Gastrocnemius medialis (tissue), 4 donors: ENCODE results near the gene PDCD11. TPM values are rescaled to one million over a fixed set of nuclear protein-coding genes. Genes with fewer than 3 reads are reported as not detected.

Experiments
- ATAC-seq, 2 donors: fragments of 150-250 bp; one replicate each; pipeline ENCODE4 v1.9.1; 2016
- DNase-seq, 2 donors: peaks; one replicate each; pipeline ENCODE4 v3.0.0-alpha.2; 2019
- H3K27ac ChIP-seq, 4 donors: fragments of 200-600 bp; sonication (generic); 1 replicate in 1 of 4; 2 replicates in 3 of 4; pipeline ENCODE4 v1.5.1; 2016 to 2018; ENCODE audit warnings: mild to moderate bottlenecking in 2 of 4, moderate library complexity in 1 of 4
- H3K27me3 ChIP-seq, 3 donors: fragments of 200-600 bp; sonication (generic) in 2 of 3; 1 replicate in 1 of 3; 2 replicates in 2 of 3; pipeline versions ENCODE4 v1.5.1 to v1.6.0; 2016 to 2019; ENCODE audit warnings: mild to moderate bottlenecking in 1 of 3, moderate library complexity in 1 of 3
- H3K36me3 ChIP-seq, 2 donors: fragments of 200-600 bp; sonication (generic) in 1 of 2; one replicate each; pipeline ENCODE4 v1.5.1; 2017 to 2018
- H3K4me1 ChIP-seq, 2 donors: fragments of 200-600 bp; sonication (generic) in 1 of 2; one replicate each; pipeline ENCODE4 v1.5.1; 2016 to 2017; ENCODE audit warnings: mild to moderate bottlenecking in 2 of 2
- H3K4me3 ChIP-seq, 4 donors: fragments of 200-600 bp; sonication (generic) in 3 of 4; 1 replicate in 1 of 4; 2 replicates in 3 of 4; pipeline ENCODE4 v1.5.1; 2016 to 2019; ENCODE audit warnings: mild to moderate bottlenecking in 2 of 4
- H3K9me3 ChIP-seq, 3 donors: fragments of 200-600 bp; sonication (generic) in 2 of 3; 1 replicate in 1 of 3; 2 replicates in 2 of 3; pipeline ENCODE4 v1.5.1; 2016 to 2019
- POLR2A ChIP-seq, 2 donors: fragments of 450-650 bp; IDR thresholded peaks; one replicate each; pipeline ENCODE4 v1.6.1; 2017; ENCODE audit warnings: antibody characterized with exemption in 2 of 2, mild to moderate bottlenecking in 2 of 2, moderate library complexity in 2 of 2
- in situ Hi-C, 4 donors: fragments of 200-750 bp; cut with MboI; loops; one replicate each; pipeline versions ENCODE4 v1.15.0 to v1.8.0; 2017; ENCODE audit warnings: low sequenced_read_pairs in 4 of 4
- intact Hi-C: fragments of 100-400 bp; cut with DNase I; formaldehyde crosslinking; loops from one replicate; pipeline ENCODE4 v1.15.1; 2023; ENCODE audit warnings: low total_unique reads
- total RNA-seq, 4 donors: library from RNA; depleted of rRNA; stranded (reverse); fragments of >200 nt; gene quantifications; one replicate each; pipeline versions ENCODE4 v1.1.0 to v1.2.3, GENCODE V29; 2016
- TF ChIP-seq, protein P1 (sequence below), 5 experiments: fragments of 450-650 bp in 3 of 5; fragments of 200-600 bp in 2 of 5; sonication (generic) in 2 of 5; IDR thresholded peaks in 4 of 5; conservative IDR thresholded peaks in 1 of 5; 1 replicate in 4 of 5; 2 replicates in 1 of 5; pipeline ENCODE4 v1.5.1; 2016 to 2019; ENCODE audit warnings: antibody characterized with exemption in 5 of 5, mild to moderate bottlenecking in 3 of 5, moderate library complexity in 3 of 5

PDCD11 gene
- total RNA-seq, 4 donors from 2014 or later: 16.7 to 22.7 (median 19.5) TPM

DNA sequence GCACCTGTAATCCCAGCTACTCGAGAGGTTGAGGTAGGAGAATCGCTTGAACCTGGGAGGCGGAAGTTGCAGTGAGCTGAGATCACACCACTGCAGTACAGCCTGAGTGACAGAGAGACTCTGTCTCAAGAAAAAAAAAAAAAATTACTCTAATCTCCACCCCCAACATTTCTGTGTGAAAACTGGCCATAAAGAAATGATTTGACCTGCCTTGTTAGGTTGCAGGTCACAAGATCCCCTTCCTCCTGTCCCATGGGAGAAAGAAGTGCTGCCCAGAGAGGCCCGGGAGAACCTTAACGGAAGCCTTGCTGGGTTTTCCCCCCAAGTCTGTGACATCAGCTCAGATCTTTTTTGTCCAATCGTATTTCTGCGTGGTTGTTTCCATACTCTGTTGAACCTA lies 71.0 kb downstream of the PDCD11 start:
- in situ Hi-C loops (no loop called here), intact Hi-C loops (no loop called here)
- Histone ChIP-seq H3K4me1 (no peaks in the 10 kb centered on the region), H3K9me3 (no peaks in the 10 kb centered on the region), H3K36me3 (no peaks in the 10 kb centered on the region), H3K27me3 (peaks cover 0 to 2% (median 0%) of the 10 kb centered on the region in 3 donors), H3K27ac (no peak overlapping the region), H3K4me3 (no peak overlapping the region)
- no peak for TF ChIP-seq POLR2A (IDR thresholded peaks at IDR 0.05)
- TF ChIP-seq, protein P1, sequence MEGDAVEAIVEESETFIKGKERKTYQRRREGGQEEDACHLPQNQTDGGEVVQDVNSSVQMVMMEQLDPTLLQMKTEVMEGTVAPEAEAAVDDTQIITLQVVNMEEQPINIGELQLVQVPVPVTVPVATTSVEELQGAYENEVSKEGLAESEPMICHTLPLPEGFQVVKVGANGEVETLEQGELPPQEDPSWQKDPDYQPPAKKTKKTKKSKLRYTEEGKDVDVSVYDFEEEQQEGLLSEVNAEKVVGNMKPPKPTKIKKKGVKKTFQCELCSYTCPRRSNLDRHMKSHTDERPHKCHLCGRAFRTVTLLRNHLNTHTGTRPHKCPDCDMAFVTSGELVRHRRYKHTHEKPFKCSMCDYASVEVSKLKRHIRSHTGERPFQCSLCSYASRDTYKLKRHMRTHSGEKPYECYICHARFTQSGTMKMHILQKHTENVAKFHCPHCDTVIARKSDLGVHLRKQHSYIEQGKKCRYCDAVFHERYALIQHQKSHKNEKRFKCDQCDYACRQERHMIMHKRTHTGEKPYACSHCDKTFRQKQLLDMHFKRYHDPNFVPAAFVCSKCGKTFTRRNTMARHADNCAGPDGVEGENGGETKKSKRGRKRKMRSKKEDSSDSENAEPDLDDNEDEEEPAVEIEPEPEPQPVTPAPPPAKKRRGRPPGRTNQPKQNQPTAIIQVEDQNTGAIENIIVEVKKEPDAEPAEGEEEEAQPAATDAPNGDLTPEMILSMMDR (IDR thresholded peaks at IDR 0.05 in 4 of 5, conservative IDR thresholded peaks at IDR 0.05 in 1 of 5): no peak
- ATAC-seq: no peak
- DNase-seq: no peak

DNA sequence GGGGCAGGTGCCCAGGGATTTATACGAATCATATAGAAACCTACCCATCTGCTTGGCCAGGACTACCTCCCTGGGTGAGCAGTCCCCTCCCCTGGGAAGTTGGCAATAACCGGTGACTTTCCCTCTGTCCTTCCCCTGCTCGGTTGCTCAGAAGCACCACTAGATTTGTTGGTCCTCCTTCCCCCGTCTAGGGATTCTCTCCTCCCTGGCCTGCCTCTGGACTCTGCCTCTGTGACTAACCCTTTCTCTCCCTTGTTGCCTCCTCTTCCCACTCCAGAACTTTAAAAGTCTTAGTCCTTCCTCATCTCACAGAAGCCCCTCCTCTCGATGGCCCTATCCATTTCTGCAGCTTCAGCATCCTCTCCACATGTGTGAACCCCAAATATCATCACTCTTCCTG lies 72.8 kb downstream of the PDCD11 start:
- H3K27ac ChIP-seq: no peak overlapping the region
- H3K4me1 ChIP-seq: no peaks in the 10 kb centered on the region
- no peak for ATAC-seq
- in situ Hi-C loops: no loop called here
- TF ChIP-seq POLR2A (IDR thresholded peaks at IDR 0.05): no peak
- TF ChIP-seq, protein P1 (IDR thresholded peaks at IDR 0.05 in 4 of 5, conservative IDR thresholded peaks at IDR 0.05 in 1 of 5): no peak
- H3K4me3 ChIP-seq: no peak overlapping the region
- H3K27me3 ChIP-seq: peaks cover 0 to 2% (median 0%) of the 10 kb centered on the region in 3 donors
- DNase-seq: no peak
- no peaks in the 10 kb centered on the region for H3K36me3 ChIP-seq
- intact Hi-C loops: no loop called here
- no peaks in the 10 kb centered on the region for H3K9me3 ChIP-seq

- in situ Hi-C loops: no loop called here
- DNase-seq: no peak
These were observed 74.6 kb downstream of the PDCD11 start for GRCh38 chr10:103470761-103471653.

GRCh38 chr10:103472005-103472404 lies 75.6 kb downstream of the PDCD11 start:
- DNase-seq: no peak
- no peak for TF ChIP-seq POLR2A (IDR thresholded peaks at IDR 0.05)
- TF ChIP-seq, protein P1 (IDR thresholded peaks at IDR 0.05 in 4 of 5, conservative IDR thresholded peaks at IDR 0.05 in 1 of 5): no peak
- H3K4me1 ChIP-seq: no peaks in the 10 kb centered on the region
- H3K9me3 ChIP-seq: no peaks in the 10 kb centered on the region
- in situ Hi-C loops: no loop called here
- H3K4me3 ChIP-seq: no peak overlapping the region
- no peak for ATAC-seq
- H3K27ac ChIP-seq: no peak overlapping the region
- H3K36me3 ChIP-seq: no peaks in the 10 kb centered on the region
- H3K27me3 ChIP-seq: peaks cover 0 to 2% (median 0%) of the 10 kb centered on the region in 3 donors
- intact Hi-C loops: no loop called here

More at GRCh38 chr10:103470761-103471653, 74.6 kb downstream of the PDCD11 start:
- no peak overlapping the region for H3K4me3 ChIP-seq
- no peaks in the 10 kb centered on the region for H3K36me3 ChIP-seq
- TF ChIP-seq, protein P1 (IDR thresholded peaks at IDR 0.05 in 4 of 5, conservative IDR thresholded peaks at IDR 0.05 in 1 of 5): no peak
- TF ChIP-seq POLR2A (IDR thresholded peaks at IDR 0.05): no peak
- H3K27ac ChIP-seq: no peak overlapping the region
- ATAC-seq: peak in 1 of 2 donors; percentile 39
- H3K9me3 ChIP-seq: no peaks in the 10 kb centered on the region
- intact Hi-C loops: no loop called here
- no peaks in the 10 kb centered on the region for H3K4me1 ChIP-seq
- peaks cover 0 to 2% (median 0%) of the 10 kb centered on the region in 3 donors for H3K27me3 ChIP-seq
